Neutrophil (primary cell): Measurements from ENCODE around the gene TMEM33.

Experiments used
- H3K27ac ChIP-seq: fragments of 200-600 bp; sonication (generic); 2 replicates; pipeline ENCODE4 v1.5.1; 2016; ENCODE audit warnings: mild to moderate bottlenecking, moderate library complexity
- H3K27me3 ChIP-seq: fragments of 200-600 bp; sonication (generic); 2 replicates; pipeline ENCODE4 v1.6.0; 2016; ENCODE audit warnings: mild to moderate bottlenecking
- H3K36me3 ChIP-seq: fragments of 200-600 bp; sonication (generic); 2 replicates; pipeline ENCODE4 v1.5.1; 2017
- H3K4me1 ChIP-seq, 2 experiments: fragments of 200-600 bp in 1 of 2; sonication (generic) in 1 of 2; 1 replicate in 1 of 2; 2 replicates in 1 of 2; pipeline versions ENCODE4 v1.5.1 to v1.6.1; 2013 to 2016; ENCODE audit warnings: low read depth in 1 of 2, low read length in 1 of 2, mild to moderate bottlenecking in 1 of 2, moderate library complexity in 1 of 2; ENCODE audit not compliant: control insufficient read depth in 1 of 2, insufficient read depth in 1 of 2
- H3K4me3 ChIP-seq, 2 experiments: fragments of 200-600 bp in 1 of 2; sonication (generic) in 1 of 2; 1 replicate in 1 of 2; 2 replicates in 1 of 2; pipeline ENCODE4 v1.5.1; 2013 to 2016; ENCODE audit warnings: low read depth in 1 of 2, low read length in 1 of 2, mild to moderate bottlenecking in 1 of 2, moderate library complexity in 1 of 2
- H3K9me3 ChIP-seq: fragments of 200-600 bp; sonication (generic); 2 replicates; pipeline ENCODE4 v1.5.1; 2016
- CTCF ChIP-seq: fragments of 200-600 bp; sonication (generic); IDR thresholded peaks from 2 replicates; pipeline ENCODE4 v1.5.1; 2016; ENCODE audit warnings: antibody characterized with exemption

The TMEM33 gene

GRCh38 chr4:41932988-41933387, 2.2 kb upstream of the TMEM33 start:
- no peak overlapping the region for H3K4me3 ChIP-seq

GRCh38 chr4:41933997-41934503, 1.2 kb upstream of the TMEM33 start:
- peak overlapping the region; percentile 87 for H3K27ac ChIP-seq
- H3K27me3 ChIP-seq, result peaks cover 39% of the 10 kb centered on the region
- H3K9me3 ChIP-seq, result no peaks in the 10 kb centered on the region
- no peak for TF ChIP-seq CTCF
- peaks cover 43 to 51% of the 10 kb centered on the region in 2 experiments for H3K4me1 ChIP-seq
- H3K36me3 ChIP-seq, result no peaks in the 10 kb centered on the region
- peak overlapping the region; percentile 84 to 87 for H3K4me3 ChIP-seq

More at GRCh38 chr4:41932988-41933387, 2.2 kb upstream of the TMEM33 start:
- Histone ChIP-seq H3K36me3 (no peaks in the 10 kb centered on the region), H3K27ac (no peak overlapping the region), H3K27me3 (peaks cover 48% of the 10 kb centered on the region), H3K4me1 (peaks cover 32 to 40% of the 10 kb centered on the region in 2 experiments), H3K9me3 (no peaks in the 10 kb centered on the region)
- no peak for TF ChIP-seq CTCF

- no peak for TF ChIP-seq CTCF
- Histone ChIP-seq H3K9me3 (no peaks in the 10 kb centered on the region), H3K27ac (peak overlapping the region; percentile 87), H3K27me3 (peaks cover 39% of the 10 kb centered on the region), H3K4me1 (peaks cover 47 to 56% of the 10 kb centered on the region in 2 experiments), H3K4me3 (peak overlapping the region; percentile 84 to 87), H3K36me3 (no peaks in the 10 kb centered on the region)
Measured at GRCh38 chr4:41934514-41934900, 722 bp upstream of the TMEM33 start.

GRCh38 chr4:41935652-41936021, 408 bp downstream of the TMEM33 start:
- peaks cover 52 to 65% of the 10 kb centered on the region in 2 experiments for H3K4me1 ChIP-seq
- H3K36me3 ChIP-seq, result peaks cover 6% of the 10 kb centered on the region
- peak overlapping the region; percentile 84 to 87 for H3K4me3 ChIP-seq
- no peaks in the 10 kb centered on the region for H3K9me3 ChIP-seq
- TF ChIP-seq CTCF, result no peak
- H3K27me3 ChIP-seq, result peaks cover 28% of the 10 kb centered on the region
- H3K27ac ChIP-seq, result peak overlapping the region; percentile 87

- no peak for TF ChIP-seq CTCF
- peaks cover 38% of the 10 kb centered on the region for H3K36me3 ChIP-seq
- peaks cover 51 to 62% of the 10 kb centered on the region in 2 experiments for H3K4me1 ChIP-seq
- H3K27me3 ChIP-seq, result no peaks in the 10 kb centered on the region
- no peaks in the 10 kb centered on the region for H3K9me3 ChIP-seq
- peak overlapping the region; percentile 4 to 36 for H3K4me3 ChIP-seq
- H3K27ac ChIP-seq, result peak overlapping the region; percentile 83
Measured at GRCh38 chr4:41939016-41939626, 3.9 kb downstream of the TMEM33 start.
